Measurements from ENCODE around the gene FGF8. TPM values are rescaled to one million over a fixed set of nuclear protein-coding genes. Genes with fewer than 3 reads are reported as not detected.

FGF8 gene
- total RNA-seq, 1 experiment from 2014 or later = 14.3 TPM

DNA sequence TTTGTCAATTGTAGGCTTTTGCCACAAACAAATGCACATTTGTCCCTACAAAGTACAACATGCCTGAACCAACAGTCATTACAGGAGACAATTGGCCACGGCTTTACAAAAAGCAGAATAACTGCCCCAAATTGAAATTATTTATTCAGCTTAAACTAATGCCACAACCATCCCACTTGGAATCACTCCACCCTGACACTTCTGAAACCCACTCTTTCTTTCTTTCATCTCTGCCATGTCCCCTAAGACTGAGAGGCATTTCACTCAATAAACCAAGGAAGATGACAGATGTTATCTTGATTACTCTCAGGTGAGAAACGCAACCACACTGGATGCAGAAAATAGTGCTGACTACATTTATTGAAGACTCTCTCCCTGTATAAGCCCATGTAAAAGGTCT lies 9.9 kb upstream of the FGF8 start:
- Histone ChIP-seq H2AFZ (ENCODE audit: low read length) (no peak overlapping the region), H3K27me3 (ENCODE audit: insufficient read depth, low read length) (no peaks in the 10 kb centered on the region), H4K5ac (ENCODE audit: insufficient read length, low read depth, low read length) (no peak overlapping the region), H3K23ac (ENCODE audit: insufficient read length, low read depth, low read length) (no peak overlapping the region), H3K4me2 (ENCODE audit: insufficient read depth, insufficient read length, low read length) (no peak overlapping the region), H4K20me1 (ENCODE audit: control insufficient read depth, insufficient read depth, insufficient read length) (no peaks in the 10 kb centered on the region), H3T11ph (ENCODE audit: low read length) (no peak overlapping the region), H3K18ac (ENCODE audit: insufficient read length, low read depth, low read length) (no peak overlapping the region), H3K56ac (ENCODE audit: insufficient read length, low read depth, low read length) (no peak overlapping the region), H3K27ac (ENCODE audit: insufficient read length, low read depth, low read length) (no peak overlapping the region), H3K79me2 (ENCODE audit: insufficient read depth, low read length) (peaks cover 2% of the 10 kb centered on the region; the same call in 1 of the 2 replicates), H4K8ac (replicated peaks; ENCODE audit: insufficient read length, low read depth, low read length) (no peak overlapping the region), H3K4ac (ENCODE audit: low read depth, low read length) (no peak overlapping the region), H3K9me3 (ENCODE audit: control insufficient read depth, low read depth, low read length) (no peaks in the 10 kb centered on the region), H3K79me1 (ENCODE audit: insufficient read depth, low read depth, low read length, poor library complexity, severe bottlenecking) (no peaks in the 10 kb centered on the region), H2BK120ac (ENCODE audit: low read depth, low read length, poor library complexity, severe bottlenecking) (no peak overlapping the region), H3K4me1 (ENCODE audit: insufficient read depth, low read length) (peaks cover 4% of the 10 kb centered on the region; the same call in 1 of the 2 replicates), H2BK15ac (ENCODE audit: low read depth, low read length) (no peak overlapping the region), H3K14ac (ENCODE audit: insufficient read depth, low read length) (no peak overlapping the region), H2AK5ac (ENCODE audit: insufficient read length, low read length) (no peak overlapping the region), H3K9ac (ENCODE audit: extremely low read depth, insufficient read length, low read length) (no peak overlapping the region), H2BK12ac (ENCODE audit: insufficient read length, low read depth, low read length) (no peak overlapping the region), H4K91ac (ENCODE audit: insufficient read length, low read depth, low read length) (no peak overlapping the region), H3K23me2 (ENCODE audit: insufficient read length, low read depth, low read length, poor library complexity, severe bottlenecking) (peaks cover 16% of the 10 kb centered on the region), H2BK5ac (ENCODE audit: insufficient read length, low read length) (no peak overlapping the region), H2BK20ac (ENCODE audit: low read depth, low read length, poor library complexity, severe bottlenecking) (no peak overlapping the region)
- Mint-ChIP-seq H3K27ac (peak overlapping the region in 1 of 3 experiments; percentile 40; a peak in 1 of 7 replicates), H3K4me3 (no peak overlapping the region), H3K27me3 (ENCODE audit: low read depth) (peaks cover 2% of the 10 kb centered on the region; the same call in 1 of the 2 replicates), H3K9me3 (no peaks in the 10 kb centered on the region; a peak in 1 of 5 replicates), H3K36me3 (ENCODE audit: insufficient read depth in 1 of 3, low read depth in 3 of 3) (peaks cover 21 to 55% (median 33%) of the 10 kb centered on the region in 3 experiments), H3K4me1 (peaks cover 20 to 33% of the 10 kb centered on the region in 2 experiments)
- DNase-seq = no peak
- TF ChIP-seq, protein P1, sequence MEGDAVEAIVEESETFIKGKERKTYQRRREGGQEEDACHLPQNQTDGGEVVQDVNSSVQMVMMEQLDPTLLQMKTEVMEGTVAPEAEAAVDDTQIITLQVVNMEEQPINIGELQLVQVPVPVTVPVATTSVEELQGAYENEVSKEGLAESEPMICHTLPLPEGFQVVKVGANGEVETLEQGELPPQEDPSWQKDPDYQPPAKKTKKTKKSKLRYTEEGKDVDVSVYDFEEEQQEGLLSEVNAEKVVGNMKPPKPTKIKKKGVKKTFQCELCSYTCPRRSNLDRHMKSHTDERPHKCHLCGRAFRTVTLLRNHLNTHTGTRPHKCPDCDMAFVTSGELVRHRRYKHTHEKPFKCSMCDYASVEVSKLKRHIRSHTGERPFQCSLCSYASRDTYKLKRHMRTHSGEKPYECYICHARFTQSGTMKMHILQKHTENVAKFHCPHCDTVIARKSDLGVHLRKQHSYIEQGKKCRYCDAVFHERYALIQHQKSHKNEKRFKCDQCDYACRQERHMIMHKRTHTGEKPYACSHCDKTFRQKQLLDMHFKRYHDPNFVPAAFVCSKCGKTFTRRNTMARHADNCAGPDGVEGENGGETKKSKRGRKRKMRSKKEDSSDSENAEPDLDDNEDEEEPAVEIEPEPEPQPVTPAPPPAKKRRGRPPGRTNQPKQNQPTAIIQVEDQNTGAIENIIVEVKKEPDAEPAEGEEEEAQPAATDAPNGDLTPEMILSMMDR (conservative IDR thresholded peaks at IDR 0.05) = no peak
- WGBS (ENCODE audit: extremely low coverage, insufficient read length, low lambda C conversion rate) = no CpG with 5 or more reads among the region's 2 CpGs
